Effector memory CD8-positive, alpha-beta T cell (primary cell): Measurements from ENCODE around the gene FHDC1.

Source experiments
- ATAC-seq: fragments of 150-1000 bp; cut with Tn5 transposase; replicated peaks from 2 replicates; pipeline ENCODE4 v1.10.0; 2021; ENCODE audit warnings: mild to moderate bottlenecking, moderate library complexity
- DNase-seq, 3 experiments: peaks; one replicate each; pipeline ENCODE4 v3.0.0; 2021
- H3K27ac Mint-ChIP-seq, 2 donors: one replicate each; pipeline ENCODE4 v1.8.0; 2022; ENCODE audit warnings: mild to moderate bottlenecking in 2 of 2, mixed read lengths in 2 of 2, moderate library complexity in 2 of 2
- H3K27me3 Mint-ChIP-seq, 2 donors: one replicate each; pipeline ENCODE4 v1.8.0; 2022; ENCODE audit warnings: mixed read lengths in 2 of 2
- H3K36me3 Mint-ChIP-seq: one replicate; pipeline ENCODE4 v1.8.0; 2022; ENCODE audit warnings: mild to moderate bottlenecking, moderate library complexity, mixed read lengths; ENCODE audit not compliant: insufficient read depth
- H3K4me1 Mint-ChIP-seq, 2 donors: one replicate each; pipeline ENCODE4 v1.8.0; 2022; ENCODE audit warnings: low read depth in 2 of 2, mixed read lengths in 2 of 2
- H3K4me3 Mint-ChIP-seq, 2 donors: one replicate each; pipeline ENCODE4 v1.8.0; 2022; ENCODE audit warnings: mild to moderate bottlenecking in 2 of 2, mixed read lengths in 2 of 2, moderate library complexity in 2 of 2
- H3K9me3 Mint-ChIP-seq, 2 donors: one replicate each; pipeline ENCODE4 v1.8.0; 2022; ENCODE audit warnings: mixed read lengths in 2 of 2

The FHDC1 gene

DNA sequence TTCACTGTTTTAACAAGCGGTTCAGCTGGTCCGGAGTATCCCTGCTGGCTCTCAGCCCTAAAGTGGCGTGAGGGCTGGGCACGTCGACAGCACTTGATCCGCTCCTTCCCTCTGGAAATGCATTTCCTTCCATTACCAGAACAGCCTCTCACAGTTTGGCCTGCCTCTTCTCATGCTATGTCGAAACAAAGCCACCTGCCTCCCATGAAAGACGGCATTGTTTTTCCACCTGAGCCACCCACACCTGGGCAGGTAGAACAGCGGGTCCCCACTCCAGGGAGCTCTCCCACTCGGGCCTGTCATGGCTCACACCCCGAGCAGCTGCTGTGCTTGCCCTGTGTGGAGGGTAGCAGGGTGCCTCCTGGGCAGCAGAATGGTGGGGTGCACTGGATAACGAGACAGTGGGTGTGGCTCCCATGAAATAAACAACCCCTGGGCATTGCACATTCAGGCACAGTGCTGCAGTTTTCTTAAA is 86.2 kb downstream of the FHDC1 start:
- Mint-ChIP-seq H3K27ac (no peak overlapping the region), H3K4me1 (no peaks in the 10 kb centered on the region), H3K27me3 (peaks cover 17 to 36% of the 10 kb centered on the region in 2 donors), H3K9me3 (no peaks in the 10 kb centered on the region), H3K36me3 (no peaks in the 10 kb centered on the region), H3K4me3 (no peak overlapping the region)
- no peak for DNase-seq
- ATAC-seq, result no peak

DNA sequence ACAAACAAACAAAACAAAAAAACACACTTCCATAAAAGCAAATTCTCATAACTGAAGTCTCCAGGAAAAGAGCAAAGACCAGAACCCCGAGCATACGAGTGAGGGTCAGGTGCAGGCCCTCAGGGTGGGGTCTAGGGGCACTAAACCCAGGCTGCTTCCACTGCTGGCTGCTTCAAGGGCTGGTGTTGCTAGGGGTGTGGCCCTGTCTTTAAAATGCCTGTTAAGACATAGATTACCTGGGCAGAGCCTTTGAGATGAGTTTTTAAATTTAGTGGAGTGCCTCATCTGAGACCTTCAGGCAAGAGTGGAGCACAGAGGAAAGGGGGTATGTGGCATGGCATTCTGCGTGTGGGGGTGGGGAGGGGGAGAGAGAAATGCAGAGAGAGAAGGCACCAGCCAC is 87.0 kb downstream of the FHDC1 start:
- no peak for ATAC-seq
- DNase-seq, result no peak
- H3K4me1 Mint-ChIP-seq, result no peaks in the 10 kb centered on the region
- H3K4me3 Mint-ChIP-seq, result no peak overlapping the region
- peaks cover 17 to 33% of the 10 kb centered on the region in 2 donors for H3K27me3 Mint-ChIP-seq
- H3K36me3 Mint-ChIP-seq, result no peaks in the 10 kb centered on the region
- no peak overlapping the region for H3K27ac Mint-ChIP-seq
- H3K9me3 Mint-ChIP-seq, result no peaks in the 10 kb centered on the region

DNA sequence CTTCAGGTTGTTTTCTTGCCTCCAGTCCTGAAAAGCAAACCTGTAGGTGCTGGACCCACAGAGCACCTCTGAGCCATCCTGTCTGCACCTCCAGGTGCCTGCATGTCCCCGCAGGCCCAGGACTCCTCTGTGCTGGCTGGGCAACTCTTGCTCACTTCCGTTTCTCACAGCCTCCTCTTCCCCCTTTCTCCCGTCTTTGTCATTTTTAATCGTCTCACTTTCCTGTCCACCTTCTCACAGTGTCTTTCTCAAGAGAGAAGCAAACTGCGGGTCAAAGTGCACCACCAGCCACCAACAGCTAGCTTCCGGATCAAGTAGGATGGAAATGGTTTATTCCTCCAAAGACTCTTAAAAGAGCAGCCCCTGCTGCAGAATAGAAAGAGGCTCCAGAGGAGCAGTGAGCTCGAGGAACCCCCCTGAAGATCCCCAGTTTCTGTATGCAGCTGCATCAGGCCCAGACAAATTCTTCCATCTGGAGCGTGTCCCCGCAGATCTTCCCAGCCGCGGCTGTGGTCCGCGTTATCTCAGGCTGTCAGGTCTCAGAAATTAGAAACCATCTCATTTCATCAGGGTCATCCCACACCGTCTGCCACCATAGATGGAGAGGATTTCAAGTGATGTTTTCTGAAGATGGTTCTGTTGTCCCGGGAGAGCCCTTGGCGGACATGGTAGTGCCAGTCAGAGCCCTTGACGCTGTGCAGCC is 87.7 kb downstream of the FHDC1 start:
- peaks cover under 1 to 2% of the 10 kb centered on the region in 2 donors for H3K9me3 Mint-ChIP-seq
- no peak overlapping the region for H3K4me3 Mint-ChIP-seq
- H3K27me3 Mint-ChIP-seq, result peaks cover 18 to 28% of the 10 kb centered on the region in 2 donors
- ATAC-seq (no peak), DNase-seq (no peak)
- H3K36me3 Mint-ChIP-seq, result no peaks in the 10 kb centered on the region
- no peaks in the 10 kb centered on the region for H3K4me1 Mint-ChIP-seq
- no peak overlapping the region for H3K27ac Mint-ChIP-seq

DNA sequence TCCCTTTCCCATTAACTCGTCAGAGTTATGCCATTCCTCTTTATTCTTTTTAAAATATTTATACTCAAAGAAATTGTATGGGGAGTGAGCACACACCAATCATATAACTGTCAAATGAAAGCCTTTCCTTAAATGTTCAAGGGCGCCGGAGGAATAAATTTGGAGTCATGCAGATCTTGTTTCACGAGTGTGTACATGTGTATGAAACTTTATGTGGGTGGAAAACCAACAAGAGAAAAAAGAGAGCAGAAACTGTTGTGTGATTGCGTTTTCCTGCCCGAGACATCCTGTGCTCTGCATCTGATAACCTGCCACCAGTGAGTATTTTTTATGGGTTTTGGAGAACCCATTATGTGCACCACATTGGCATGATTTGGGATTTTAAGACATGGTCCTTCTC is 88.3 kb downstream of the FHDC1 start:
- H3K4me3 Mint-ChIP-seq, result no peak overlapping the region
- peaks cover 24 to 34% of the 10 kb centered on the region in 2 donors for H3K27me3 Mint-ChIP-seq
- no peaks in the 10 kb centered on the region for H3K36me3 Mint-ChIP-seq
- no peaks in the 10 kb centered on the region for H3K4me1 Mint-ChIP-seq
- ATAC-seq, result no peak
- no peak for DNase-seq
- peaks cover 6 to 8% of the 10 kb centered on the region in 2 donors for H3K9me3 Mint-ChIP-seq
- no peak overlapping the region for H3K27ac Mint-ChIP-seq

DNA sequence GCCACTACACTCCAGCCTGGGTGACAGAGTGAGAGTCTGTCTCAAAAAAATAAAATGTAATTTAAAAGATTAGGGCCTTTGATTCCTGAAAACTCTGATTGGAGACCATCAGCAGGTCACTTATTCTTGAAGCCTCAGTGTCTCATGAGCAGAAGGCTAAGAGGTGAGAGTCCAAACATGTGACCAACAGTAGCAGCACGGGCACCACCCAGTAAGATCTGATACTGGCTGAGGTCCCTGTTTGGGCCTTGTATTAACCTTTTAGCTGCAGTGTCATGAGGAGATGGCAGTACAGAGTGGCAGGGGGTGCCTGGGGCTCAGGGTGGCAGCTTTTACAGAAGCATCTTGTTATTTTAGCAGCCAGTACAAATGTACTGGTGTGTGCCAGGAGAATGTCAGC is 89.3 kb downstream of the FHDC1 start:
- Mint-ChIP-seq H3K36me3 (no peaks in the 10 kb centered on the region), H3K4me1 (no peaks in the 10 kb centered on the region), H3K9me3 (peaks cover 12 to 17% of the 10 kb centered on the region in 2 donors), H3K4me3 (no peak overlapping the region), H3K27me3 (peaks cover 31 to 39% of the 10 kb centered on the region in 2 donors), H3K27ac (no peak overlapping the region)
- DNase-seq, result no peak
- no peak for ATAC-seq

DNA sequence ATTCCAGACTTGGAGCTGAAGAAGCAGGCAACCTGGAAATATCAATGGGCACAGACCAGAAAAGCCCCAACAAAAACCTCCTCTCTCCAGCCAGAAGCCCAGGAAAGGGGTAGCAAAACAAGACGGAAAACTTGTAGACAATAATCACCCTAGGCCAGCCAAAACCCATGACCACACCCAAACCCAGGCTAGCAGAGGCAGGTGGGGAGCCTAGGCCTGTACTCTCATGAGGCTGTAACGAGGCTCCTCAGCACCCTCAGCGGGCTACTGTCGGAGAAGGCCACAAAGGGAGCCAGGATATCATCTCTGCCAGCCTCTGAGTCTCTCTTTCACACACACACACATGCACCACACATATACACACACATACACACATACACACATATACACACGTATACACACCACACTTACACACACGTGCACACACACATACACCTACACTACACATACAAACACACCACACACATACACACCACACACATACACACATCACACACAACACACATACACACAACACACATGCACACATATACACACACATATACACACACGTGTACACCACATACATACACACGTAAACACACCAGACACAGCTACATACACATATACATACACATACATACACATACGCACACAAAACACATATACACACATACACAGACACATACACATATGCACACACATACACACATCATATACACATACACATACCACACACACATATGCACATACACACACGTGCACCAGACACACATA is 90.6 kb downstream of the FHDC1 start:
- Mint-ChIP-seq H3K4me3 (no peak overlapping the region), H3K36me3 (no peaks in the 10 kb centered on the region), H3K27ac (no peak overlapping the region), H3K9me3 (peaks cover 12 to 20% of the 10 kb centered on the region in 2 donors), H3K4me1 (no peaks in the 10 kb centered on the region), H3K27me3 (peaks cover 24 to 29% of the 10 kb centered on the region in 2 donors)
- DNase-seq (no peak), ATAC-seq (no peak)

DNA sequence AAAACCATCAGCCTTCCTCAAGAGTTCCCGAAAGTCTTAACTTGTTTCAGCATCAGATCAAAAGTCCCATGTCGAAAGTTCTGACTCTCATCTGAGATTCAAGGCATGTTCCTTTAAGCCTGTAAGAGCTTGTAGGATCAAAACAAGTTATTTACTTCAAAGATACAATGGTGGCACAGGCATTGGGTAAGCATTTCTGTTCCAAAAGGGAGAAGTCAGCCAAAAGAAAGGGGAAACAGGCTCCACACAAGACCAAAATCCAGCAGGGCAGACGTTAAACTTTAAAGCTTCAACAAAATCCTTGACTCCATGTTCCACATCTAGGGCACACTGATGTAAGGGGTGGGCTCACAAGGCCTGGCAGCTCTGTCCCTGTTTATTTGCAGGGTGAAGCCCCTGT is 91.7 kb downstream of the FHDC1 start:
- Mint-ChIP-seq H3K27ac (no peak overlapping the region), H3K27me3 (peaks cover 24 to 29% of the 10 kb centered on the region in 2 donors), H3K4me1 (no peaks in the 10 kb centered on the region), H3K9me3 (peaks cover 12 to 20% of the 10 kb centered on the region in 2 donors), H3K36me3 (no peaks in the 10 kb centered on the region), H3K4me3 (no peak overlapping the region)
- DNase-seq (no peak), ATAC-seq (no peak)

DNA sequence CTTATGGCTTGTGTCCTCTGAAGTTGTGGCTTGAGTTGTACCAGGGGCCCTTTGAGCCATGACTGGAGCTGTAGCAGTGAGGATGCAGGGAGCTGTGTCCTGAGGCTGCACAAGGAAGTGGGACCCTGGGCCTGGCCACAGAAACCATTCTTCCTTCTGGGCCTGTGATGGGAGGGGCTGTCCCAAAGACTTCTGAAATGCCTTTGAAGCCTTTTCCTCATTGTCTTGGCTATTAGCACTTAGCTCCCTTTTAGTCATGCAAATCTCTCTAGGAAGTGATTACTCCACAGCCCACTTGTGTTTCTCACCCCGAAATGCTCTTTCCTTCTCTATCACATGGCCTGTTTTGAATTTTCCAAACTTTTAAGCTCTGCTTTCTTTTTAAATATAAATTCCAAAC is 92.4 kb downstream of the FHDC1 start:
- H3K36me3 Mint-ChIP-seq, result no peaks in the 10 kb centered on the region
- H3K27ac Mint-ChIP-seq, result no peak overlapping the region
- peaks cover 24 to 29% of the 10 kb centered on the region in 2 donors for H3K27me3 Mint-ChIP-seq
- ATAC-seq (no peak), DNase-seq (no peak)
- H3K4me3 Mint-ChIP-seq, result no peak overlapping the region
- no peaks in the 10 kb centered on the region for H3K4me1 Mint-ChIP-seq
- peaks cover 12 to 20% of the 10 kb centered on the region in 2 donors for H3K9me3 Mint-ChIP-seq
